GM21515 (cell line): ENCODE measurements around the gene XPOT.

Experiments
- ATAC-seq: cut with Tn5 transposase; IDR thresholded peaks from one replicate; pipeline ENCODE4 v1.9.1; 2021; ENCODE audit not compliant: unreplicated experiment

The XPOT gene

DNA sequence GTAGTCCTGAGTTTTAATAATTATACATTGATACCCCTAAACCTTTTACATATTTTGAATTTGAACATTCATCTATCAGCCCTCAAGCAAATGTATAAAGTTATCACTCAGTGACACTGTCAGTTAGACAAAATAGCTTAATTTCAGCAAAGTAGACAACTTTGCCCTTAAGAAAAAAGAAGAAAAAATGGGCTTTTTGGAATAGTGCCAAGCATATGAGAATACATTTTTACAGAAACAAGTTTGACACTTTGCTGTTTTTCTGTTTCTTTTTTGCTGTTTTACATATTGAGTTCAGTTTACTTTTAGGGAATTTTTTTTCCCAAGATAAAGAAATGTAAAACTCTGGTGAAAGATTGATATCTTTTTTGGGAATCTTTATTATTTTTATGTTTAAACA is 62.0 kb downstream of the XPOT start:
- ATAC-seq, result no peak

DNA sequence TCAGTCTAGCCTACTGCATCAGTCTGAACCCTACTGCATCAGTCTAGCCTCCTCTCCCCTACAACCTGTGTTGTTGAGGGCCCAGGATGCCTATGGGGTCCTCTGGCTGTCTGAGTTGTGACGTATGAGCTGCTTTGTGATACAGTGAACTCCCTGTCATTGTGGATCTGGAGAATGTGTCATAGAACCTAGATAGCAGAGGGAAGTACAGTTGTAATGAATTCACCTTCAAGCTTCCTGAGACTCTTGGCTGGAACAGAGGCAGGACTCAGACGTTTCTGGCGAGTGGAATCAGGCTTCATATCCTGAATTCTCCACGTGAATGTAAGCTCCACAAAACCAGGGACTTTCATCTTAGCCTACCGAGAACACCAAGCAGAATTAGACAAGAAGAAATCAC is 64.8 kb downstream of the XPOT start:
- no peak for ATAC-seq

DNA sequence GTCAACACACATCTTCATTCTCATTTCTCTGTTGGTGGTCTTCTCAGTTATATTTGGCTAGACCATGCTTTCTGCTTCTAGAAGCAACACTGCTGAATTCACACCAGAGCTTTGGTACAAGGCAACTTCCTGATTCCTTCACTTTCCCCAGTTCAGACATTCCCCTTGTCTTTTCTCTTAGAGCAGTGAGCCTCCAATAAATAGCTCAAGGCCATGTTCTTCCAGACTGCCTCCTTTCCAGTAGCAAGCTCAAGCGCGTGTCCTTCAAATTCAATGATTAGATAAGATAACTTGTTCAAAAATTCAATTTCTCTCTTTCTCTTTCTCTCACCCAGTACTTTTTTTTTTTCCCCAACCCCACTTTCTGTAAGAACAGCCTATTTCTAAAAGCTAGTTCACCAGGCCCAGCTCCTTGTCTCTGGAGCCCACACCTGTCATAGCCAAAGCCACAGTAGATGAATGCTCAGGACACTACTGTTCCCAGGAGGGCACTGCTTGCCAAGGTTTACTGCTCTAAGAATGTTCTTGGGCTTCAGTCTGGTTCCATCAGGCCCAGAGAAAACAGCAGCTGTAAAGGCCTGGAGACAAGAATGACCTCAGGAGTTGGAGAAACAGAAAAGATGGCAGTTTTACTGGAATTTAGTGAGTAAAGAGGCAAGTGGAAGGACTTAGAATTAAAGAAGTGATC is 65.4 kb downstream of the XPOT start:
- ATAC-seq, result no peak

- no peak for ATAC-seq
Measured at GRCh38 chr12:64470495-64470894, 66.3 kb downstream of the XPOT start.

GRCh38 chr12:64473176-64473575 is 69.0 kb downstream of the XPOT start:
- no peak for ATAC-seq

- ATAC-seq, result no peak
Measured at GRCh38 chr12:64475518-64475917, 71.3 kb downstream of the XPOT start.

DNA sequence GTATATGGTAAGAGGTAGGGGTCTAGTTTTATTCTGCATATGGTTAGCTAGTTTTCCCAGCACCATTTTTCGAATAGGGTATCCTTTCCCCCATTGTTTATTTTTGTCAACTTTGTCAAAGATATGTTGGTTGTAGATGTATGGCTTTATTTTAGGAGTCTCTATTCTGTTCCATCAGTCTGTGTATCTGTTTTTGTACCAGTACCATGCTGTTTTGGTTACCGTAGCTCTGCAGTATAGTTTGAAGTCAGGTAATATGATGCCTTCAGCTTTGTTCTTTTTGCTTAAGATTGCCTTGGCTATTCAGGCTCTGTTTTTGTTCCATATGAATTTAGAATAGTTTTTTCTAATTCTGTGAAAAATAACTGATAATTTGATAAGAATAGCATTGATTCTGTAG is 72.7 kb downstream of the XPOT start:
- ATAC-seq, result no peak

DNA sequence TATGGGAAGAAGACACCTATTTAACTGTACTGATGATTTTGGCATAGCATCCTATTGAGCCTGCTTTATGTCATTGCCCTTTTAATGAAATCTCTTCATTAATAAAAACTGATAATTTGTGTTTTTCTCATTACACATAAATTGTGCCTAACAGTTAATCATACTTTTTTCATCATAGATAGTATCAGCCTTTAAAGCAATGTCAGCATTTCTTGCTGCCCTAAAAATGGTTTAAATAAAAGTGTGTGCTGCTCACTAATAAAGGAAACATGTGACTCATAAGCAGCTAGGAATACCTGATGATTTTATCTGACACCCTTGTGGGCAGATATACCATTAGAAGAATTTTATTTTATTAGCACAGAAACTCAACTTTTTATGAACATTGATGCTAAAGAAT is 74.5 kb downstream of the XPOT start:
- no peak for ATAC-seq

GRCh38 chr12:64480148-64480547 is 76.0 kb downstream of the XPOT start:
- no peak for ATAC-seq

- ATAC-seq, result no peak
Measured at GRCh38 chr12:64486657-64487056, 82.5 kb downstream of the XPOT start.

DNA sequence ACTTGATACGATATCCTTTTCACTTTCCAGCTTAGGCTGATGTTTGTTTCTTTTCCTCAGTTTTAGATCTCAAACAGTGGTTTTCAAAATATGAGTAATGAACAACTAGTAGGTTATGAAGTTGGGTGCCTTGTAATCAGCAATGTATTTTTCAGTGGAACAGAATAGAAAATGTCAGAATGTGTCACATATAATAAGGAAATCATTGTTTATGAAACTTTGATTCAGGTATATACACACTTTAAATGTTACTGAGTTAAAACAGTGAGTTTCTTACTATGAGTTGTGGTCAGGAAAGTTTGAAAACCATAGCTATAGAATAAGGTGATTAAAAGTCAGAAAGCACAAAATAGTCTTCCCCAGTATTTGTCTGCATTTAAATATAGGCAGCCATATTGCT is 87.5 kb downstream of the XPOT start:
- no peak for ATAC-seq

DNA sequence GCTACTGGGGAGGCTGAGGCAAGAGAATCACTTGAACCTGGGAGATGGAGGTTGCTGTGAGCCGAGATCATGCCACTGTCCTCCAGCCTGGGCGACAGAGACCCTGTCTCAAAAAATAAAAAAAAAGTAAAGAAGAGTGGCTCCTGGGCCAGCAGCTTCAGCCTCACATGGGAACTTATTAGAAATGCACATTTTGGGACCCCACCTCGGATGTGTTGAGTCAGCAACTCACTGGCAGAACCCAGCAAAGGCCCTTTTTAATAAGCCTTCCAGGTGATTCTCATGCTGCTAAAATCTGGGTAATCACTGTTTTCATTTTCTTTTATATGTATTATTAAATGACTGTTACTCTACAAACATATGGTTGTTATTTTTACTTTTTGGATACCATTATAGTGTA is 89.3 kb downstream of the XPOT start:
- no peak for ATAC-seq

GRCh38 chr12:64494998-64495729 is 91.0 kb downstream of the XPOT start:
- ATAC-seq, result no peak

GRCh38 chr12:64496839-64497400 is 92.7 kb downstream of the XPOT start:
- ATAC-seq, result no peak

- no peak for ATAC-seq
Measured at GRCh38 chr12:64497484-64497883, 93.3 kb downstream of the XPOT start.

DNA sequence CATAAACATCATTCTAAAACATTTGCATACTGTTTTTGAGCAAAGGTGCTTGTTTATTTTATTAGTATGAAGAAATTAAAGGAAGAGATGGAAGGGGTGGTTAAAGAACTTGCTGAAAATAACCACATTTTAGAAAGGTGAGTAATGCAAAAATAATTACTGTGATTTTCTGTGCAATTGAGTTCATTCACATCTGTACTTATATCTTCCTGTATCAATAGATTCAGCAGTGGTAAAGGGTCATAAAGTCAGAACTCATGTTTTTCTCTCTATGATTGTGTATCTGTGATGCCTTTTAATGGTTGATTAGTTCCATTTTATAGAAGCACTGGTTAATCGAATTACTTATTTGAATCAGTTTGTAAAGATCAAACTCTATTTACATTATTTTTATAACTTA is 93.7 kb downstream of the XPOT start:
- no peak for ATAC-seq

DNA sequence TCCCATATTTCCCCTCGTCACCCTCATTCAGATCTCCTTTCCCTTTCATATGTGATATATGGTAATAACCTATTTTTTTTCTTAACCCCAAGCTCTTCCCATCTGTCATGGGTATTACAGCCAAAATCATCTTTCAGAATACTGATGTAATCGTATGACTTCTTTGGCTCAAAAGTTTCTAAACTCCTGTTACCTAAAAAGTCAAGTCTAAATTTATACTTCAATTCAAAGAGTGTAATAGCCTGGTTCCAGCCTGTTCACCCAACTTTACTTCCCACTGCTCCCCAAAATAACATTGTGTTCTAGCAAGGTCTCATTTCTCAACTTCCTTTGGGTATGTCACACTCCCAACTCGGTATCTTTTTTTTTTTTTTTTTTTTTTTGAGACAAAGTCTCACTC is 96.2 kb downstream of the XPOT start:
- no peak for ATAC-seq
